Bone marrow (tissue), 2 donors: ENCODE data around the gene MCHR1.
"Not testable (repeated sequence)": the region's sequence is repeated elsewhere in the genome, so short reads cannot be mapped to it uniquely, and the experiment has no call there.

Experiments used
- DNase-seq, 2 donors: peaks; one replicate each; lab custom pipeline; 2025; lab: John Stamatoyannopoulos, UW

The MCHR1 gene

GRCh38 chr22:40690370-40690769 lies 11.1 kb downstream of the MCHR1 start:
- DNase-seq, result no peak

DNA sequence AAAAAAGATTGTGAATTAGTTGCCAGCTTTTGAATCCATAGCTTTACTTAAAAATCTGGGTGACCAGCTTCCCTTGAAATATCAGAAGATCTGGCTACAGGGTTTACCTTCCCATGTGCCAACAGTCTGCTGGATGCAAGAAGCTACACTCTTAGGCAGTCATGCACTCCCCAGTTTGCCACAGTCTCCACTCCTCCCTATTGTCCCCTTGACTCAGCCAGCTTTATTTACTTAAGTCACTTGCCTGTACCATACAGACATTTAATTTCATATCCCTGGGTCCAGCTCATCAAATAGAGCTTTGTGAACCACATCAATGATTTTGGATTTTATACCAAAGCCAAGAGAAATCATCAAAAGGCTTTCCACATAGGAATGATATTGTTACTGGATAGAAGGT lies 12.2 kb downstream of the MCHR1 start:
- DNase-seq, result no peak

DNA sequence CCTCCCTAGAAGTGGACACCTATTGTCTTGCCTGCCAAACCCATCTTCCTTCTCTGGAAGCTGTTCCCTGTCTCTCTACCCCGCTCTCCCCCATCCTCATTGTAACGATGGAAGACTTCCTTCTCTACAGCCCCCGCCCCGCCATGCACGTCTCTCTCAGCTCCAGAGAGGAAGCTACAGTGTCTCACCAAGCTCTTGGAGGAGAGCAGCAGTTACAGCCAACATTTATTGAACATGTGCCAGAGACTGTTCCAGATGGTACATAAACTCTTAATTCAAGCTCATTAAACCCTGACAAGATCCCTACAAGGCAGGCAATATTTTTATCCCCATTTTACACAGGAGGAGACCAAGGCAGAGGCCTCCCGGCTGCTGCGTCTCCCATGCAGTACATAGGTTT lies 15.1 kb downstream of the MCHR1 start:
- peak in 1 of 2 donors; percentile 61 for DNase-seq

DNA sequence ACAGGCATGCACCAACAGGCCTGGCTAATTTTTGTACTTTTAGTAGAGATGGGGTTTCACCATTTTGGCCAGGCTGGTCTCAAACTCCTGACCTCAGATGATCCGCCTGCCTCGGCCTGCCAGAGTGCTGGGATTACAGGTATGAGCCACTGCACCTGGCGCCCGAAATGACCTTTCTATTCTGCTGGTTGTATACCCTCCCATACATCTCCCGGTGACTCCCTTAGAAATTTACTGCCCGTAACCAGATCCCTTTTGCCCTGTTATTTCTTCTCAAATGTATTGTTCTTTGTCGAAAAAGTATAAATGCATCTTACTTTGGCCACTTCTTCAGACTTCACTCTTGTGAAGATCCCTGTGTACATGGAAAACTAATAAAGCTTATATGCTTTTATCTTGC lies 22.0 kb downstream of the MCHR1 start:
- DNase-seq, result no peak

- DNase-seq, result no peak
These were observed 23.9 kb downstream of the MCHR1 start for GRCh38 chr22:40703174-40703573.

DNA sequence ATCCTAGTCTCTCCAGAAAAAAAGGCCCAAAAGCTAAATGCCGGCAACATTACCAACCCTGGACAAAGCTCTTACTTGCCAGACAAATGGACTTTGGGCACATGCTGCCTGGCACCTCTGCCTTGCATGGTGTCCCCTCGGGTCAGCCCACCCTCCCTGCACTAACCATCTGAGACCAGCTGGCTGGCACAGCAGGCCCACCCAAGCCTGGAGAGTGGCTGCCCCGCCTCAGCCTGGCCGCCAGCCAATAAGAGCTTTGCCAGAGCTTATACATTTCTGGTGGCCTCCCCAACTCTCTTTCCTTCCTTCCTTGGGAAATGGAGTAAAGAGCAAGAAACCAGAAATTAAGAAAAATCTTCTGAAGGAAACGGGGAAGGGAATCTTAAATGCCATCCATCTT lies 24.5 kb downstream of the MCHR1 start:
- no peak for DNase-seq

GRCh38 chr22:40705918-40706682 lies 26.8 kb downstream of the MCHR1 start:
- DNase-seq, result no peak

DNA sequence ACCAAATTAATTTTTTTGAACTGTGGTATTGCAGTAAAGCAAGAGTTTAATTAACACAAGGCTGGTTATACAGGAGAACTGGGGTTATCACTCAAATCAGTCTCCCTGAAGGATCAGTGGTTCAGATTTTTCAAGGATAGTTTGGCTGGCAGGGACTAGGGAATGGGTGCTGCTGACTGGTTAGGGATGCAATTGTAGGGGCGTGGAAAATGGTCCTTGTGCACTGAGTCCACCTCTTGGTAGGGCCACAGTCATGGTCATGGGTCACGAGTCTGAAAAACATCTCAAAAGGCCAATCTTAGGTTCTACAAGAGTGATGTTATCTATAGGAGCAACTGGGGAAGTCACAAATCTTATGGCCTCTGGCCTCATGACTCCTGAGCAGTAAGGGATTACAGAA lies 27.9 kb downstream of the MCHR1 start:
- no peak for DNase-seq

DNA sequence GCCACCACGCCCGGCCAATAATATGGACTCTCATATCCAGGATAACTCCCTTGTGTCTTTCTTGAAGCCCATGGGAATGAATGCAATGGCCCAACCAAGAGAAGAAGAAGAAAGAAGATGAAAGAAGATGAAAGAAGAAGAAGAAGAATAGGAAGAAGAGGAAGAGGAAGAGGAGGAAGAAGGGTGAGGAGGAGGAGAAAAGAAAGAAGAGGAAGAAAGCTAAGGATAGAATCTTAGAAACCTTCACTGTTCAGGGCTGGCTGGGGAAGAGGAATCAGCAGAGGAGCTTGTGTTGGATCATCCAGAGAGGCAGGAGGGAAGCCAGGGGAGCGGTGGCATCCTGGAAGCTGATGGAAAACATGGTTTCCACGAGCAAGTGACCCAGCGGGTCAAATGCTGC lies 28.9 kb downstream of the MCHR1 start:
- DNase-seq, result no peak

- peak in 1 of 2 donors; percentile 93 for DNase-seq
These were observed 30.6 kb downstream of the MCHR1 start for GRCh38 chr22:40709752-40710413.

GRCh38 chr22:40712311-40712710 lies 33.0 kb downstream of the MCHR1 start:
- DNase-seq, result no peak

DNA sequence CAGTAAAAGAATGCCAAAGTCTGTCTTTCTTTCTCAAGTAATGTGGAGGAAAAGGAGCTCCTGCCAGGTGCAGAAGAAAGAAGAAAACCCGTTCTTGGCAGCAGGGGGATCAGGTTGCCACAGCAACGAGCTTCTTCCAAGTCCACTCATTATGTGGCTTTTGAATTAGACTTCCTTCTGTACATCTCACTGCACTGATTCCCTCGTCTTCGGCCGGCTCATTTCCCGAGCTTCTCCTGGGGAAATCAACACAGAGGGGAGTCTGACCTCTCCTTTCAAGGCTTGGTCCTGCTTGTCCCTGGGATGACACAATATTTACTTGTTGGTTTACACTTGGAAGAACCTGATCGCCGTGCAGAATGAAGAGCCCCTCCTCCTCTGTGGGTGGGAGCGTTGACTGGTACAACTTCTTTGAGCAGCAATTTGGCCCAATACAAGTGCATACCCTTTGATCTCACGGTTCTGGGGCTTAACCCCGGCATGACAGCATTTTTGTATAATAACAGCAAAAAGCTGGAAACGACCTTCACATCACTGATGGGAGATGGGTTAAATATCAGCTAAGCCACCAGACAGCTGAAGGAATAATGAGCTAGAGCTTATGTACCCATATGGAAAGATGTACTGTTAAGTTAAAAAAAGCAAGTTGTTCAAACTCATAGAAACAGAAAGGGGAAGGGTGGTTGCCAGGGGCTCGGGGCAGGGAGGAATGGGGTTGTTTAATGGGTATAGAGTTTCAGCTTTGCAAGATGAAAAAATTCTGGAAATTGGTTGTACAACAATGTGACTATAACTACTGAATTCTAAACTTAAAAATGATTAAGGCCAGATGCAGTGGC lies 35.4 kb downstream of the MCHR1 start:
- no peak for DNase-seq

GRCh38 chr22:40716116-40716515 lies 36.8 kb downstream of the MCHR1 start:
- no peak for DNase-seq

DNA sequence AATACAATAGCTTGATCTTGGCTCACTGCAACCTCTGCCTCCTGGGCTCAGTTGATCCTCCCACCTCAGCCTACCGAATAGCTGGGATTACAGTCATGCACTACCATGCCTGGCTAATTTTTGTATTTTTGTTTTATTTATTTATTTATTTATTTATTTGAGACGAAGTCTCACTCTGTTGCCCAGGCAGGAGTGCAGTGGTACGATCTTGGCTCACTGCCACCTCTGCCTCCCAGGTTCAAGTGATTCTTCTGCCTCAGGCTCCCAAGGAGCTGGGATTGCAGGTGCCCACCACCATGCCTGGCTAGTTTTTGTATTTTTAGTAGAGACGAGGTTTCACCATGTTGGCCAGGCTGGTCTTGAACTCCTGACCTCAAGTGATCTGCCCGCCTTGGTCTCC lies 38.4 kb downstream of the MCHR1 start:
- DNase-seq, result not testable (repeated sequence)

- DNase-seq, result no peak
These were observed 39.2 kb downstream of the MCHR1 start for GRCh38 chr22:40718250-40719204.

GRCh38 chr22:40719599-40719998 lies 40.3 kb downstream of the MCHR1 start:
- DNase-seq, result no peak

- DNase-seq, result not testable (repeated sequence)
These were observed 40.9 kb downstream of the MCHR1 start for GRCh38 chr22:40720156-40720537.

DNA sequence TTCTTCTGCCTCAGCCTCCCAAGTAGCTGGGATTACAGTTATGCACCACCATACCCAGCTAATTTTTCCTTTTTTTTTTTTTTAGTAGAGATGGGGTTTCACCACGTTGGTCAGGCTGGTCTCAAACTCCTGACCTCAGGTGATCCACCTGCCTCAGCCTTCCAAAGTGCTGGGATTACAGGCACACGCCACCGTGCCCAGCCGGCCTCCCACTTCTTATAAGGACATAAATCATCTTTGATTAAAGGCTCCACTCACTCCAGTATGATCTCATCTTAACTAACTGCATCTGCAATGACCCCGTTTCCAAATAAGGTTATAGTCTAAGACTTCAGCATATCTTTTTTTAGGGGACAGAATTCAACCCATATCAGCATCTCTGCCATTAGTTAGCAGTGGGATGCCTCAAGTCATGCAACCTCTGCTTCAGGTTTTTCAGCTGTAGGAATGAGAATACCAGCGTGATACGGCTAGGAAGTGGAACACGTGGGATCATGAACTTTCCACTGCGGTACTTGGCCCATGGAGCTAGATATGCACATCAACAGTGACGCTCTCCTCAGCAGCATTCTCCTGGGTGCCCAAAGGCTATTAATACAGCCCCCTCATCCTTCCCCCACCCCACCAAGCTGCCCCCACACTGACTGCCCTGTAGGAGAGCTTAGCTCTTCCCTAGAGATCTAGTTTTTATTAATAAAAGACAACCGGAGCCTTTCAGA lies 41.4 kb downstream of the MCHR1 start:
- DNase-seq, result no peak

GRCh38 chr22:40721266-40721665 lies 42.0 kb downstream of the MCHR1 start:
- DNase-seq, result peak in 1 of 2 donors; percentile 56

- no peak for DNase-seq
These were observed 44.2 kb downstream of the MCHR1 start for GRCh38 chr22:40723396-40723933.

- peak in 1 of 2 donors; percentile 83 for DNase-seq
These were observed 47.2 kb downstream of the MCHR1 start for GRCh38 chr22:40726514-40726913.
